HG02610 (cell line): ENCODE measurements around the gene PIEZO2.
A peak's percentile ranks its signal among the peaks of the same experiment; 100 is the strongest.
"Not testable (repeated sequence)": the region's sequence is repeated elsewhere in the genome, so short reads cannot be mapped to it uniquely, and the experiment has no call there.

Source experiments
- ATAC-seq: cut with Tn5 transposase; IDR thresholded peaks from one replicate; pipeline ENCODE4 v1.9.1; 2021; ENCODE audit warnings: mild to moderate bottlenecking, moderate library complexity; ENCODE audit not compliant: unreplicated experiment

PIEZO2 gene

GRCh38 chr18:11149441-11150270 lies at the start of gene PIEZO2:
Gene PIEZO2 (minus strand): TSS chr18:11149569. CDS start chr18:11148588, 981 bp downstream.
- peak; percentile 89 for ATAC-seq

- ATAC-seq: no peak
These were observed 34.3 kb upstream of the PIEZO2 start for GRCh38 chr18:11183637-11184036.

- not testable (repeated sequence) for ATAC-seq
These were observed 32.3 kb upstream of the PIEZO2 start for GRCh38 chr18:11181629-11182028.

DNA sequence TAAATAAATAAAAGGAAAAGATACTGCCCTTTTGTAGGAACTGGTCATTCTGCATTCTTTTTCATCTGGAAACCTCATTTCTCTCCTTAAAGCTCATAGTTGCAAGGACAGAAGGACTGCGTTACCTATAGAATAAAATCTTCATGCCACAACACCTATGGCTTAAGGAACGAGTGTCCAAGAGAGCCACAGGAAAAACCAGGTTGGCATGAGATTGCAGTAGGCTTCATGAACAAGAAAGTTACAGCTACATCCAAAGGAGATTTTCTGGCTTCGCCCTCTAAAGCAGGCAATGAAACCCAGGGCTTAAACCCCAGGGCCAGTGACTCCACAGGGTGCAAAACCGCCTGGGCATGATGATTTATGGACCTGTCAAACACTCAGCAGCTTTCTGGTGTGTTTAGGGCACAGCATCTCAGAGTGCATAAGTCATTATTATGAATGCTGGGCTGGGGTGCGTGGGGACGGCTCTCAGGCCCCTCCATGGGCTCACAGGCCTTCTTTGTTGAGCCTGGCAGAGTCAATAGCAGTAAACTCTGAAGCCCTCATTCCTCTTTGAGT lies 30.7 kb upstream of the PIEZO2 start:
- no peak for ATAC-seq

DNA sequence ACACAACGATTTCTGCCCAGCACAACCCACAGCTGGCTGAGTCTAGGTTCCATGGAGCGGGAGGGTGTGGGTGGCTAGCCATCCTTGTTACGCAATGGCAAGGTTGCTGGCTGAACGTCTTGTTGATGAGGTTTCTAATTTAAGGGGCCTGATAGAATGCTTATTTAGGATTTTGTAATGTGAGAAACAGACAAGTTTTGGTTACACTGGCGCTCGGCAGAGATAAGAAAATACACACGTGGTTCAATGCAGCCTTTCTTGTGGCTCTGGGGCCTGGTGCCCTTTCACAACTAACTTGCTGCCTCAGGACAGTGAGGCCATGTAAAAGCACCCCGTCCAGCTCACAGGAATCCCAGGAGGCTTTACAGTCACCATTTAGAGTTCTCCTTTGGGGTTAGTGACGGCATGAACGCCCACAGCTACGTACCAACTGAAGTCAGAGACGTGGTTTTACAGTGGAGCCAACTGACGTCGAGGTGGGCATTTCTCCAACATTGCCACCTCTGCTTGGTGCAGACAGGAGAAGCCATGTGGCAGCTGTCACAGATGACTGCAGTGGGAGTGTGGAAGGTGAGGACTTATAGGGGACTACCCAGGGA lies 29.7 kb upstream of the PIEZO2 start:
- no peak for ATAC-seq

DNA sequence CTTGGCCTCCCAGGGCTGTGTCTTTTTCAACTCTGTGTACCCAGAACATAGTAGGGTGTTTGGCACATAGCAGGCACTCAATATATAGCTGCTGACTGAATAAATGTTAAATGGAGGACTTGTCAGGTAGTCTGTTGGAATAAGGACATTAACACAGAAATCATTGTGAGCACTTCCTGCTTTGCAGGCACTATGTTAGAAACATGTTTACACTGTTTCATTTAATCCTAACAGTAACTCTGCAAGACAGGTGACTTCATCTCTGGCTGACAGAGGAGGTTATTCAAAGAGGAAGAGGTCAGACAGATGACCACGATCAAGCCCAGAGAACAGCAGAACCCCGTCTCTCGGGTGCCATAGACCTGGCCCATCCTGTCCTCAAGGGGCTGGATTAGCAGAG lies 28.0 kb upstream of the PIEZO2 start:
- no peak for ATAC-seq

DNA sequence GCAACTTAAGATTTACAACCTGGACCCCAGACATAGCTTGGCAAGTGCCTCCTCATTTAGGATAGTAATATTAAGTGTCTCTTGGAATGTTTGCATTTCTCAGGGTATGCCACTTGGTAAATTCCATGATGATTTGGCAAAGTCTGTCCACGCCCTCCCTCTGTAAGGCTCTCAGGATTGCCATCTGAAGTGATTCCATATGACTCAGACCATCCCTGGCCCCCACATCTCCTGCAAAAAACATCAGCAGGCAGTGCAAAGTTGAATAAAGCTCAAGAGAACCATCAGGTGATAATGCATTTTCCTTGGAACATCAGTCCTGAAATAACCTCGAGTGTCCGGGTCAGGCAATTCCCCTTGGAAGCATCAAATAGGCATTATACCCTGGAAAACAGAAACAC lies 27.1 kb upstream of the PIEZO2 start:
- no peak for ATAC-seq

DNA sequence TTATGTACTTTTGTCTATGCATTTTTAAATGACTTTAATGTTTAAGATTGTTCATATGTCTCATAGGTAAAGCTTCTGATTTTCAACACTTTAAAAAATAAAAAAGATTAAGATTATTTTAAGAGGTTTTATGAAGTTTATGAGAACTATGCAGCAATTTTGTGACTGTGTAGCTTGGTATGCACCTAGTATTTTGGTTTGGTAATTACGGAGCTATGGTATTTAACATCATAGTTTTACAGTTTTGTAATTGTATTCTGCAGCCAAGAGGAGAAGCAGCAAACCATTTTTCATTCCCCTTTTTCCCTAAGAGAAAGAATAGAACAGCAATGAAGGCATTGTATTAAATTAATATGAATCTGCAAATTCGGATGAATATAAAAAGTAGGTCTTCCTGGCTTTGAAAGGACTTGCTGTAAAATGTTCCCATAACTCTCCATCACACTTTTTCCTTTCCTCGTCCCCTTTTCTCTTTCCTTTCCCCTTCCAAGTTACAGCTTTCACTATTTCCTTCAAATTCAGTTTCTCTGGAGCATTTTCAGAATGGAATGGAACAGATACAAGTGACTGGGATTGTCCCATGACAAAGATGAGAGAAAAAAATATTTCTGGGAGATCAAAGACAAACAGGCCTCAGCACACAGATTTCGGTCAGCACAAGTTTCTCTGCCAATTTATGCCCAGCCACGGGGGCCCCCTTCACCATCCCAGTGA lies 26.1 kb upstream of the PIEZO2 start:
- no peak for ATAC-seq

DNA sequence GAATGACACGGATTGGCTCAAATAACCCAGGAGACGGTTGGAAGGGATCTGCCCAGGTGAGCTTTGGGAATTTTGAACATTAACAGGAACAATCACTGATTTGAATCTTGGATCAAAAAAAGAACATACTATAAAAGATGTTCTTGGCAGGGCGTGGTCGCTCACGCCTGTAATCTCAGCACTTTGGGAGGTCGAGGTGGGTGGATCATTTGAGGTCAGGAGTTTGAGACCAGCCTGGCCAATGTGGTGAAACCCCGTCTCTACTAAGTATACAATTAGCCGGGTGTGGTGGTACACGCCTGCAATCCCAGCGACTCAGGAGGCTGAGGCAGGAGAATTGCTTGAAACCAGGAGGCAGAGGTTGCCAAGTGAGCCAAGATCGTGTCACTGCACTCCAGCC lies 24.8 kb upstream of the PIEZO2 start:
- not testable (repeated sequence) for ATAC-seq

- no peak for ATAC-seq
These were observed 18.4 kb upstream of the PIEZO2 start for GRCh38 chr18:11167778-11168177.

DNA sequence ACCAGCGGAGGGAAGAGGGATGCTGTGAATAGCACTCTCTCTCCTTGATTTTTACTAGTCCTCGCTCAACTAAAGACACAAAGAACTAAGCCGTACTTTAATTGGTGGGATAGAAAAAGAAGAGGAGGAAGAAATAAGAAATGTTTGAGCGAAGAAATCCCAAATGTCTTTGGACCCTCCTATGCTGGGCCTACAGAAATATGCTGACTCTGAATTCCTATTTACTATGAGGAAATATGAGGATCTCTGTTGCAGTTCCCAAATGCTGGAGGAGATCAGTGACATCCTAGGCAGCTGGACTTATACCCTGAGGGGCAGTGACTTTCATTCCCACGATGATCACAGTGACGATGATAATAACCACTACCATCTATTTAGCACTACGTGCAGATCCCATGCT lies 16.6 kb upstream of the PIEZO2 start:
- no peak for ATAC-seq

GRCh38 chr18:11165138-11165537 lies 15.8 kb upstream of the PIEZO2 start:
- ATAC-seq: no peak

- ATAC-seq: peak; percentile 66
These were observed 14.3 kb upstream of the PIEZO2 start for GRCh38 chr18:11163665-11164064.

DNA sequence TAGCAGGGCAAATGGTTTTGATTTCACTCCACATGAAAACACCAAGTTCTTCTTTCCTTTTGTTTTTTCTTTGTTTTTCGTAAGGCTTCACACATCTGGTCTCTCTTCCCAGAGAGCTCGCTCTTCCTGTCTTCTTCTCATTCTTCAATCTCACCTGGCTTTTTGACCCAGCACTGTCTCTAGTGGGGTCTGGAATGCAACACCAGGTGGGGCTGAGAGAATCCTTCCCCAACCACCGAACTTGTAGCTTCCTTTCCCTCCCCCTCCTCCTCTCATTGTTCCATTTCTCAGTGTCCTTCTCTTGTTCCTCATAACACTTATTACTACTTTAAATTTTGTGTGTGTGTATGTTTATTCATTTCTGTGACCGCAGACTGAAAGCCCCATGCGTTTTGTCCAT lies 13.5 kb upstream of the PIEZO2 start:
- ATAC-seq: no peak

- ATAC-seq: no peak
These were observed 13.1 kb upstream of the PIEZO2 start for GRCh38 chr18:11162462-11162861.

GRCh38 chr18:11160313-11160712 lies 10.9 kb upstream of the PIEZO2 start:
- ATAC-seq: no peak

GRCh38 chr18:11159844-11160243 lies 10.5 kb upstream of the PIEZO2 start:
- ATAC-seq: peak; percentile 55

DNA sequence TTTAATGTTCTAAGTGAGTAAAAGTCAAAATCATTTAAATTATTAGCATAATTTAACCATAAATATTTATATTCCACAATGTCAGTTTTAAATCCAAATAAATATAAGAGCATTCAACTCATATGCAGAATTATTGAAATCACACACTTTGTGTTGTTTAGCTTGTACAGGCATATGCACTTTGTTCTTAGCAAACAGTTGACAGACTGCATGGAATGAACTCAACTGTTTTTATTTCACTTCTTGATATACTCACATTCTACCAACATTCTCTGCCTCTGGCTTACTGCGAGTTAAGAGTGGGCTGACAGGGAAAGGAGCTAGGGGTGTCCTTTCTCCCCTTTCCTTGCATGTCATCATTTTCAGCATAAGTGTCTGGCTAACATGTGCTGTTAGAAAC lies 7.6 kb upstream of the PIEZO2 start:
- no peak for ATAC-seq

DNA sequence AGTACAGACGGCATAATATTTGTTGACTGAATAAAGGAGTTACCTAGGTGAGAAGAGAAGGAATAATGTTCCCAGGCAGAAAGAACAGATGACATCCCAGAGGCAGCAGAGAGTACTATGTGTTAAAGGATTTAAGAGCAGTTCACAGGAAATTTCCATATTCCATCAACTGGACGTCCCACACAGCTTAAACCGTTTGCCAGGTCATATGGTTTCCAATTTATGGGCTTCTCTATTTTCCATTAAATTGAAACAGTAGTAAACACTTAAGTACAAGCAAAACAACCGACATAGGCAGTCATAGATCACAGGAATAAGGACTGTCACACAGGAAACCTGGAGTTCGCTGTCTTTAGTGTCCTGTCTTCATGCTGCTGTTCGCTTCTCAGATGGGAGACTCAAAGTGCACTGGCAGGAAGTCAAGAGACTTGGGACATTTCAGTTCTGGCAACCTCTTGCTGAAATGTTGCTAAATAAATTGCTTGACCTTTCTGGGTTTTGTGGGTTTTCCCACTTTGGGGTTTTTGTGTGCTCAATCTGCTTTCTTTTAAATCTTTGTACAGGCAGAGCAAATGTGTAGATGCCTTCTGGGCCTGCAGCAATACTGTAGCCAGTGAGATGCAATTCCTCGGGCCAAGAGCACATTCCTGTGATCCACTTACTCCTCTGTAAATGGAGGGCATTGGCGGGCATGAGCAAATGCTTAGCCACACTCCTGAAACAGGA lies 5.8 kb upstream of the PIEZO2 start:
- ATAC-seq: no peak

DNA sequence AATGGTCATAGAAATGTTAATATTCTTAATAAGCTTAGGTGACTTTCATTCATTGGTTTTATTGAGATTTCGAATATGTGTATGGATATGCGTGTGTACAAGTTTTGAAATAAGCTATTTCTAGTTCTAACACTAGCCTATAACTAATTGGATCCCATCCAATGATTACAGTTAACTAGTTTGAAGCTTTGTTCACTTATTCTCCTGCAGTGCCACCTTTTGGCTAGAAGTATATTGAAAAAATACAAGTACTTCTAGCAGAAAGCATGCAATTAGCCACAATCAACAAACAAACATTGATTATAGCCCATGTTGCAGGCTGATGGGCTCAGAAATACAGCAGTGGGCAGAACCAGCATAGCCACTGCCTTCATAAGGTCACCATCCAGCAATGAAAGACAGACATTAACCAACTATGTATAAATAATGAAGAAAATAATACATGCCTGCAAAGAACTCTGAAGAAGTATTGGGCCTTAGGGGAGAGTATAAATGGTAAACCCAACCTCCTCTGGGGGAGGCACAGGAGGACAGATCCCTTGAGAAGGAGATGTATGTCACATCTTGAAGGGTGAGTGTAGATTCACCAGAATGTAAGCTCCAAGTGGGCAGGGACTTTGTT lies 5.1 kb upstream of the PIEZO2 start:
- no peak for ATAC-seq
